Liver (tissue), 3 donors: ENCODE results near the gene FAM131C.

Source experiments
- FOXA1 ChIP-seq: IDR thresholded peaks from 2 replicates; pipeline ENCODE4 v1.6.1; 2016; ENCODE audit warnings: antibody characterized with exemption
- JUND ChIP-seq, 2 donors: IDR thresholded peaks; 2 replicates each; pipeline ENCODE4 v1.6.1; 2016; ENCODE audit warnings: antibody characterized with exemption in 2 of 2
- RAD21 ChIP-seq, 2 donors: IDR thresholded peaks; 2 replicates each; pipeline ENCODE4 v1.6.1; 2016; ENCODE audit warnings: antibody characterized with exemption in 2 of 2, mild to moderate bottlenecking in 2 of 2
- REST ChIP-seq: IDR thresholded peaks from 2 replicates; pipeline ENCODE4 v1.6.1; 2016; ENCODE audit warnings: antibody characterized with exemption, mild to moderate bottlenecking
- SP1 ChIP-seq: IDR thresholded peaks from 2 replicates; pipeline ENCODE4 v1.6.1; 2018; ENCODE audit warnings: antibody characterized with exemption, mild to moderate bottlenecking
- TF ChIP-seq, protein P1 (sequence below): fragments of 150-350 bp; IDR thresholded peaks from 2 replicates; pipeline ENCODE4 v1.5.1; 2017; ENCODE audit warnings: improper control_type of control experiment, low read depth, low read length; ENCODE audit not compliant: missing input control
- TF ChIP-seq, protein P2 (sequence below): IDR thresholded peaks from 2 replicates; pipeline ENCODE4 v1.6.1; 2016; ENCODE audit warnings: antibody characterized with exemption
- donor health status: healthy.
- donor health status: healthy.

- TF ChIP-seq, protein P1, sequence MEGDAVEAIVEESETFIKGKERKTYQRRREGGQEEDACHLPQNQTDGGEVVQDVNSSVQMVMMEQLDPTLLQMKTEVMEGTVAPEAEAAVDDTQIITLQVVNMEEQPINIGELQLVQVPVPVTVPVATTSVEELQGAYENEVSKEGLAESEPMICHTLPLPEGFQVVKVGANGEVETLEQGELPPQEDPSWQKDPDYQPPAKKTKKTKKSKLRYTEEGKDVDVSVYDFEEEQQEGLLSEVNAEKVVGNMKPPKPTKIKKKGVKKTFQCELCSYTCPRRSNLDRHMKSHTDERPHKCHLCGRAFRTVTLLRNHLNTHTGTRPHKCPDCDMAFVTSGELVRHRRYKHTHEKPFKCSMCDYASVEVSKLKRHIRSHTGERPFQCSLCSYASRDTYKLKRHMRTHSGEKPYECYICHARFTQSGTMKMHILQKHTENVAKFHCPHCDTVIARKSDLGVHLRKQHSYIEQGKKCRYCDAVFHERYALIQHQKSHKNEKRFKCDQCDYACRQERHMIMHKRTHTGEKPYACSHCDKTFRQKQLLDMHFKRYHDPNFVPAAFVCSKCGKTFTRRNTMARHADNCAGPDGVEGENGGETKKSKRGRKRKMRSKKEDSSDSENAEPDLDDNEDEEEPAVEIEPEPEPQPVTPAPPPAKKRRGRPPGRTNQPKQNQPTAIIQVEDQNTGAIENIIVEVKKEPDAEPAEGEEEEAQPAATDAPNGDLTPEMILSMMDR = no peak
- TF ChIP-seq FOXA1 (no peak), RAD21 (IDR thresholded peaks at IDR 0.05) (no peak), JUND (IDR thresholded peaks at IDR 0.05) (no peak), SP1 (no peak), REST (no peak)
- TF ChIP-seq, protein P2, sequence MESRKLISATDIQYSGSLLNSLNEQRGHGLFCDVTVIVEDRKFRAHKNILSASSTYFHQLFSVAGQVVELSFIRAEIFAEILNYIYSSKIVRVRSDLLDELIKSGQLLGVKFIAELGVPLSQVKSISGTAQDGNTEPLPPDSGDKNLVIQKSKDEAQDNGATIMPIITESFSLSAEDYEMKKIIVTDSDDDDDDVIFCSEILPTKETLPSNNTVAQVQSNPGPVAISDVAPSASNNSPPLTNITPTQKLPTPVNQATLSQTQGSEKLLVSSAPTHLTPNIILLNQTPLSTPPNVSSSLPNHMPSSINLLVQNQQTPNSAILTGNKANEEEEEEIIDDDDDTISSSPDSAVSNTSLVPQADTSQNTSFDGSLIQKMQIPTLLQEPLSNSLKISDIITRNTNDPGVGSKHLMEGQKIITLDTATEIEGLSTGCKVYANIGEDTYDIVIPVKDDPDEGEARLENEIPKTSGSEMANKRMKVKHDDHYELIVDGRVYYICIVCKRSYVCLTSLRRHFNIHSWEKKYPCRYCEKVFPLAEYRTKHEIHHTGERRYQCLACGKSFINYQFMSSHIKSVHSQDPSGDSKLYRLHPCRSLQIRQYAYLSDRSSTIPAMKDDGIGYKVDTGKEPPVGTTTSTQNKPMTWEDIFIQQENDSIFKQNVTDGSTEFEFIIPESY = no peak
Measured at GRCh38 chr1:16063921-16064320, 9.5 kb downstream of the FAM131C start.
